RWPE2 (cell line): ENCODE results near the gene SCAMP2.
"Not testable (repeated sequence)": the region's sequence is repeated elsewhere in the genome, so short reads cannot be mapped to it uniquely, and the experiment has no call there.

Source experiments
- ATAC-seq: fragments of 200-7000 bp; cut with Tn5 transposase; 3 replicates; pipeline ENCODE4 v1.9.1; 2021; ENCODE audit warnings: low read depth
- DNase-seq: peaks from one replicate; pipeline ENCODE4 v3.0.0-alpha.2; 2020; ENCODE audit warnings: low spot score
- H3K27ac ChIP-seq: fragments of 450-650 bp; 2 replicates; pipeline ENCODE4 v1.5.1; 2017; ENCODE audit warnings: mild to moderate bottlenecking; ENCODE audit not compliant: poor library complexity, severe bottlenecking
- H3K27me3 ChIP-seq: fragments of 250-450 bp; sonication (Bioruptor Pico); 2 replicates; pipeline ENCODE4 v1.5.1; 2021; ENCODE audit warnings: mild to moderate bottlenecking, moderate library complexity; ENCODE audit not compliant: insufficient read depth, poor library complexity, severe bottlenecking
- H3K36me3 ChIP-seq: fragments of 250-450 bp; sonication (Bioruptor Pico); 2 replicates; pipeline ENCODE4 v1.5.1; 2020; ENCODE audit warnings: low read depth, mild to moderate bottlenecking, moderate library complexity
- H3K4me1 ChIP-seq: fragments of 250-450 bp; sonication (Bioruptor Pico); 2 replicates; pipeline ENCODE4 v1.5.1; 2021; ENCODE audit warnings: mild to moderate bottlenecking, moderate library complexity; ENCODE audit not compliant: insufficient read depth, poor library complexity, severe bottlenecking
- H3K4me3 ChIP-seq: fragments of 250-450 bp; sonication (Bioruptor Pico); 2 replicates; pipeline ENCODE4 v1.5.1; 2021; ENCODE audit warnings: mild to moderate bottlenecking, moderate library complexity; ENCODE audit not compliant: severe bottlenecking
- H3K9me3 ChIP-seq: fragments of 250-450 bp; sonication (Bioruptor Pico); 2 replicates; pipeline ENCODE4 v1.5.1; 2021; ENCODE audit warnings: mild to moderate bottlenecking, moderate library complexity; ENCODE audit not compliant: severe bottlenecking
- CTCF ChIP-seq: fragments of 450-650 bp; IDR thresholded peaks from one replicate; pipeline ENCODE4 v1.5.1; 2017; ENCODE audit warnings: mild to moderate bottlenecking, moderate library complexity; ENCODE audit not compliant: poor library complexity, severe bottlenecking

SCAMP2 gene

GRCh38 chr15:74897300-74897701, 24.1 kb upstream of the SCAMP2 start:
- Histone ChIP-seq H3K27ac (no peak overlapping the region), H3K9me3 (no peaks in the 10 kb centered on the region)
- ATAC-seq: peak; percentile 6; the same call in 2 of the 3 replicates

GRCh38 chr15:74896316-74896715, 23.2 kb upstream of the SCAMP2 start:
- DNase-seq (no peak), ATAC-seq (no peak)
- no peak for TF ChIP-seq CTCF
- H3K27ac ChIP-seq: no peak overlapping the region
- peaks cover 2% of the 10 kb centered on the region for H3K4me1 ChIP-seq
- H3K4me3 ChIP-seq: no peak overlapping the region
- H3K9me3 ChIP-seq: no peaks in the 10 kb centered on the region
- peaks cover 63% of the 10 kb centered on the region for H3K36me3 ChIP-seq
- no peaks in the 10 kb centered on the region for H3K27me3 ChIP-seq

More at GRCh38 chr15:74897300-74897701, 24.1 kb upstream of the SCAMP2 start:
- Histone ChIP-seq H3K4me1 (peaks cover 2% of the 10 kb centered on the region), H3K4me3 (no peak overlapping the region), H3K27me3 (no peaks in the 10 kb centered on the region), H3K36me3 (peaks cover 63% of the 10 kb centered on the region)
- DNase-seq: no peak
- TF ChIP-seq CTCF: no peak

- H3K4me3 ChIP-seq: no peak overlapping the region
- DNase-seq (no peak), ATAC-seq (no peak)
- peaks cover 3% of the 10 kb centered on the region for H3K4me1 ChIP-seq
- TF ChIP-seq CTCF: no peak
- H3K27ac ChIP-seq: no peak overlapping the region
- H3K36me3 ChIP-seq: peaks cover 63% of the 10 kb centered on the region
- H3K9me3 ChIP-seq: no peaks in the 10 kb centered on the region
- H3K27me3 ChIP-seq: no peaks in the 10 kb centered on the region
Measured at GRCh38 chr15:74895830-74896229, 22.7 kb upstream of the SCAMP2 start.

- H3K27me3 ChIP-seq, ATAC-seq, H3K4me3 ChIP-seq, DNase-seq, H3K27ac ChIP-seq, H3K4me1 ChIP-seq, H3K9me3 ChIP-seq: not testable (repeated sequence)
- peaks cover 49% of the 10 kb centered on the region for H3K36me3 ChIP-seq
Measured at GRCh38 chr15:74894383-74894782, 21.2 kb upstream of the SCAMP2 start.

GRCh38 chr15:74893627-74894026, 20.5 kb upstream of the SCAMP2 start:
- TF ChIP-seq CTCF: no peak
- no peak overlapping the region for H3K4me3 ChIP-seq
- H3K27ac ChIP-seq: no peak overlapping the region
- H3K4me1 ChIP-seq: peaks cover 8% of the 10 kb centered on the region
- peaks cover 42% of the 10 kb centered on the region for H3K36me3 ChIP-seq
- DNase-seq (no peak), ATAC-seq (no peak)
- H3K9me3 ChIP-seq: no peaks in the 10 kb centered on the region
- no peaks in the 10 kb centered on the region for H3K27me3 ChIP-seq
